BE2C (cell line): ENCODE data around the gene TMIGD3. TPM values are rescaled to one million over a fixed set of nuclear protein-coding genes. Genes with fewer than 3 reads are reported as not detected.
"Not testable (repeated sequence)": the region's sequence is repeated elsewhere in the genome, so short reads cannot be mapped to it uniquely, and the experiment has no call there.

Experiments used
- DNase-seq: peaks from one replicate; pipeline ENCODE4 v3.0.0-alpha.2; 2020
- H3K27me3 ChIP-seq: fragments of 250-450 bp; sonication (Bioruptor Pico); 2 replicates; pipeline ENCODE4 v1.5.1; 2020; ENCODE audit warnings: mild to moderate bottlenecking
- H3K36me3 ChIP-seq: fragments of 250-450 bp; sonication (Bioruptor Pico); 2 replicates; pipeline ENCODE4 v1.5.1; 2020; ENCODE audit warnings: mild to moderate bottlenecking
- H3K4me1 ChIP-seq: fragments of 250-450 bp; sonication (Bioruptor Pico); 2 replicates; pipeline ENCODE4 v1.5.1; 2020
- H3K4me3 ChIP-seq: 2 replicates; pipeline ENCODE4 v1.5.1; 2011; ENCODE audit warnings: low read depth, low read length
- H3K9me3 ChIP-seq: fragments of 250-450 bp; sonication (Bioruptor Pico); 2 replicates; pipeline ENCODE4 v1.5.1; 2020
- polyA plus RNA-seq: library from polyadenylated mRNA; unstranded; fragments of >200 nt; gene quantifications from one replicate; pipeline ENCODE4 v1.2.1, GENCODE V29; 2012; ENCODE audit warnings: low read depth, missing spikeins; ENCODE audit not compliant: insufficient read length, insufficient read depth
- TF ChIP-seq, protein P1 (sequence below): IDR thresholded peaks from 2 replicates; pipeline ENCODE4 v1.5.1; 2012; ENCODE audit warnings: mild to moderate bottlenecking, low read depth, low read length

The TMIGD3 gene
- not detected for polyA plus RNA-seq

DNA sequence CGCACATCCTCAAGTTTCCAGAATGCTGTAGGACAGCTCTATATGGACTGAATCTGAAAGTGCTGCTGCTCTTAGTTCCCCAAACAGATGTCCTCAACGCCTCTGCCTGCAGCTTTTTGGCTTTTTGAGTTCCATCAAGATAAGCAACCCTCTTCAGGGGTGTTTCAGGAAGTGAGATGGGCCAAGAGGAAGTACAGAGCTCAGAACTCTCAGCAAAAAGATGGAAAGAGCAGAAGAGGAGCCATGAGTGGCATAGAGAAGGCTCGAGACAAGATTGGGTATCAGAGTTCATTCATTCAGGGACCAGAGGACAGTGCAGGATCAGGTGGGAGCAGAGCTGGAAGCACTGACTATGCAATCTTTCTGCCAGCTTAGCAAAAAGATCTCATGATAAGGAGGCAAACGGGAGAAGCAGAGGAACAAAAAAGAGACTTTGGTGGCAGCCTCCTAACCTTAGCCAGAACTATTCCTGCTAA is at the start of gene TMIGD3, which contains the start of gene ADORA3:
TSS of gene TMIGD3 (minus strand) at position 49 of the 476 bp plus-strand sequence. CDS start 279 bp downstream, outside the sequence.
TSS of gene ADORA3 (minus strand) at position 49 of the 476 bp plus-strand sequence. CDS start 279 bp downstream, outside the sequence.
- TF ChIP-seq, protein P1, sequence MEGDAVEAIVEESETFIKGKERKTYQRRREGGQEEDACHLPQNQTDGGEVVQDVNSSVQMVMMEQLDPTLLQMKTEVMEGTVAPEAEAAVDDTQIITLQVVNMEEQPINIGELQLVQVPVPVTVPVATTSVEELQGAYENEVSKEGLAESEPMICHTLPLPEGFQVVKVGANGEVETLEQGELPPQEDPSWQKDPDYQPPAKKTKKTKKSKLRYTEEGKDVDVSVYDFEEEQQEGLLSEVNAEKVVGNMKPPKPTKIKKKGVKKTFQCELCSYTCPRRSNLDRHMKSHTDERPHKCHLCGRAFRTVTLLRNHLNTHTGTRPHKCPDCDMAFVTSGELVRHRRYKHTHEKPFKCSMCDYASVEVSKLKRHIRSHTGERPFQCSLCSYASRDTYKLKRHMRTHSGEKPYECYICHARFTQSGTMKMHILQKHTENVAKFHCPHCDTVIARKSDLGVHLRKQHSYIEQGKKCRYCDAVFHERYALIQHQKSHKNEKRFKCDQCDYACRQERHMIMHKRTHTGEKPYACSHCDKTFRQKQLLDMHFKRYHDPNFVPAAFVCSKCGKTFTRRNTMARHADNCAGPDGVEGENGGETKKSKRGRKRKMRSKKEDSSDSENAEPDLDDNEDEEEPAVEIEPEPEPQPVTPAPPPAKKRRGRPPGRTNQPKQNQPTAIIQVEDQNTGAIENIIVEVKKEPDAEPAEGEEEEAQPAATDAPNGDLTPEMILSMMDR, result no peak
- DNase-seq, result no peak
- no peaks in the 10 kb centered on the region for H3K36me3 ChIP-seq
- H3K4me3 ChIP-seq, result no peak within 1 kb of the TSS
- H3K27me3 ChIP-seq, result 0 out of 2 replicates have a peak, but pooled peaks cover 2% of the 10 kb centered on the region
- H3K9me3 ChIP-seq, result no peaks in the 10 kb centered on the region
- H3K4me1 ChIP-seq, result no peaks in the 10 kb centered on the region

DNA sequence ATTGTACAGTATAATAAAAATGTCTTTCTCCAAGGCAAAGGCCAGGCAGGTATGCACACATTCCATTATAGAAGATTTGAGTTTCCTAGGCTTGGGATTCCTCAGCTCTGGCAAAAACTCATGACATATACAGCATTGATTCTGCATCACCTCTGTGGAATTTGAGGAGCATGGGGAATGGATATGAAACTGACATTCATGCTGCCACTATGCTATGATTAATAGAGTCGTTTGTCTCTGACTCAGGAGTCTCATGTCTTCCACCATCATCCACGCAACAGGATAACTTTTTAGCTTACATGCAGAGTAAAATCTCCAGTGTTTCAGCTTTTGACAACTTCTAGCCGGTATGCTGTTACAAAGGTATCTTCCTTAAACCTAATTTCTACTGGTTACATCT is 49.8 kb upstream of the TMIGD3 start:
- Histone ChIP-seq H3K4me3 (no peak overlapping the region), H3K27me3 (peaks cover 3% of the 10 kb centered on the region), H3K4me1 (no peaks in the 10 kb centered on the region), H3K9me3 (no peaks in the 10 kb centered on the region), H3K36me3 (no peaks in the 10 kb centered on the region)
- DNase-seq, result no peak
- TF ChIP-seq, protein P1, result no peak

DNA sequence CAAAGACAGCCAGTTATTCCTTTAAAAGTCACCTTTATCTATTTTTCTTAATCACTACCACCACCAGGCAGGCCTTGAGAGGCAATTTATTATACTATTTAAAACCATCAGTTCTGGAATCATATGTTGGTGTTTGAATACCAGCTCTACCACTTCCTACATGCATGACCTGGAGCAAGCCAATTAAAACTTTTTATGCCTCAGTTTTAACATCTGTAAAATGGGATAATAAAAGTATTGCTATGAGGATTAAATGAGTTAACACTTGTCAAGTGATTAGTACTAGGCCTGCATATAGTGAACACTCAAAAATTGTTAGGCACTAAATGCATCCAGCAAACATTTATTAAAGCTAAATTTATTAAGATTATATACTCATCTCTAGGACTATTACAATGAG is 49.2 kb upstream of the TMIGD3 start:
- no peaks in the 10 kb centered on the region for H3K9me3 ChIP-seq
- H3K36me3 ChIP-seq, result no peaks in the 10 kb centered on the region
- no peak for DNase-seq
- H3K27me3 ChIP-seq, result peaks cover 8% of the 10 kb centered on the region
- H3K4me3 ChIP-seq, result no peak overlapping the region
- no peaks in the 10 kb centered on the region for H3K4me1 ChIP-seq
- TF ChIP-seq, protein P1, result no peak

DNA sequence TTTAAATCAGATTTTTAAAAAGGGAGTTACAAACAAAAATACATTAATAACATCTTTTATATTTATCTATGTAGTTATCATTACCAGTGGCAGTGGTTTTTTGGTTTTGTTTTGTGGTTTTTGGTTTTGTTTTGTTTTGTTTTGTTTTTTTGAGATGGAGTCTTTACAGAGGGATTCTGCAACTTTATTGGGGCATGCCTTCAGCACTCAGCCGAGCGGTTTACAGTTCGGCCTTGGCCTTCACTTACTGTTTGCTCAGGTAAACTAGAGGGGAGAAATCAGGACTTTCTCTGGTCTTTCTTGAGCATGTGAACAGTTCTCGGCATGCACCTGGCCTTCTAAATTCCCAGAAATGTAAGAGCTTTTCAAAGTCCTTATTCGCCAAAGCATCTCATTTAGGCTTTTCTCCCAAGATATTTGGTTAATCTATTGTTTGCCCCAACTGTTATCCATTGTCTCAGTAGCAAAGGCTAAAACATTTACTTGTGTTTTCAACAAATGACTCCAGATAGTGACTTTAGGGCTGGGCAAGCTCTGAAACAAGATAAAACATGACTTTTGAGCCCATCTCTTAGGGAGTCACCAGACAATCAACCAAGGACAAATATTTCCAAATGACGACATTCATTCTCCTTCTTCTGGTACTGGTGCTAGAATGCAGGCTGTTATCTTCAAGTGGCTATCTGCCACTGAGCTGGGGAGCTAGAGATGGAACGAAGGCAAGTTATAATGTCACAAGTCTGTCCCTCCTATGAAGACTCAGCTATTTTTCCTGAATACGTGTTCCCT is 48.4 kb upstream of the TMIGD3 start:
- TF ChIP-seq, protein P1, result no peak
- H3K27me3 ChIP-seq, result peaks cover 11% of the 10 kb centered on the region
- no peak for DNase-seq
- H3K9me3 ChIP-seq, result no peaks in the 10 kb centered on the region
- no peaks in the 10 kb centered on the region for H3K4me1 ChIP-seq
- H3K36me3 ChIP-seq, result no peaks in the 10 kb centered on the region
- no peak overlapping the region for H3K4me3 ChIP-seq

DNA sequence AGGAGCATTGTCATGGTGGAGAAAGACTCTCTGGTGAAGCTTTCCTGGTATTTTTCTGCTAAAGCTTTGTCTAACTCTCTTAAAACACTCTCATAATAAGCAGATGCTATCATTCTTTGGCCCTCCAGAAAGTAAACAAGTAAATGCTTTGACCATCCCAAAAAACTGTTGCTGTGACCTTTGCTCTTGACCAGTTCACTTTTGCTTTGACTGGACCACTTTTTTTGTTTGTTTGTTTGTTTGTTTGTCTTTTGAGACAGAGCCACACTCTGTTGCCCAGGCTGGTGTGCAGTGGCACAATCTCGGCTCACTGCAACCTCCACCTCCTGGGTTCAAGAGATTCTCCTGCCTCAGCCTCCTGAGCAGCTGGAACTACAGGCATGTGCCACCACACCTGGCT is 44.4 kb upstream of the TMIGD3 start:
- not testable (repeated sequence) for H3K9me3 ChIP-seq, H3K4me3 ChIP-seq, DNase-seq, H3K4me1 ChIP-seq, H3K36me3 ChIP-seq
- H3K27me3 ChIP-seq, result peaks cover 27% of the 10 kb centered on the region

DNA sequence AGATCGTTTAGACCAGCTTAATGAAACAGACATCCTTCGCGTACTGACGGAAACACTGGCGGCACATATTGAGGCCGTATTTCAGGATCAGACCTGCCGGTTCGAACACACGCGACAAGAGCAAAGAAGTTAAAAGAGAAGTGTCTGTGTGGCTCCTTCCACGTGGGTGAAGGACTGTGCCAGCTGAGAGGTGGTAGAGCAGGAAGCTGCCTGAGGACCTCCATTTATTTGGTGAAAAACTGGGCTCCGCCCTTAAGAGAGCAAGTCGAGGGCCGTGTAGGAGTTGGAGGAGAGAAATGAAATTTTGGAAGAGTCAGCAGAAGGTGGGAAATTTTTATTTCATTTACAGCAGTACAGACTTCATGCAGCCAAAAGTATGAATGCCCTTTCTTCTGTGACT is 38.8 kb upstream of the TMIGD3 start:
- TF ChIP-seq, protein P1, result no peak

More for the DNA sequence above, 38.8 kb upstream of the TMIGD3 start:
- no peak for DNase-seq
- Histone ChIP-seq H3K4me1 (no peaks in the 10 kb centered on the region), H3K27me3 (peaks cover 16% of the 10 kb centered on the region), H3K4me3 (no peak overlapping the region), H3K9me3 (no peaks in the 10 kb centered on the region), H3K36me3 (no peaks in the 10 kb centered on the region)
